ENCODE measurements around the gene NPL. TPM values are rescaled to one million over a fixed set of nuclear protein-coding genes. Genes with fewer than 3 reads are reported as not detected.

Gene NPL
- total RNA-seq, 3 donors from 2014 or later = 5.2 to 11.0 (median 10.4) TPM

Other genes with a start within 250 kb of the NPL start
- 1 to 10 TPM; 1.7 to 2.5 (median 2.0) TPM for gene RNASEL, start 200.5 kb upstream of the NPL start, total RNA-seq
- gene RGS16, start 185.4 kb upstream of the NPL start, total RNA-seq = 10 to 100 TPM; 38.8 to 62.8 (median 53.6) TPM
- not detected for gene RGS8, start 105.2 kb upstream of the NPL start, total RNA-seq
- gene DHX9, start 49.6 kb downstream of the NPL start, total RNA-seq = 100 to 1,000 TPM; 375 to 402 (median 394) TPM
- not detected for gene SHCBP1L, start 163.4 kb downstream of the NPL start, total RNA-seq
- 1 to 10 TPM in 1 of 3 donors, under 1 TPM in 2; 0.61 to 1.0 (median 0.84) TPM for gene LAMC1, start 233.6 kb downstream of the NPL start, total RNA-seq

Measured in activated T-cell treated with anti-CD3 and anti-CD28 coated beads, Interleukin-2, amount 50 U/mL, for 4 hours (primary cell).